NCI-H1048 (cell line): ENCODE results near the gene BLOC1S1.
A peak's percentile ranks its signal among the peaks of the same experiment; 100 is the strongest.

Source experiments
- DNase-seq: peaks from one replicate; lab custom pipeline; 2025; lab: John Stamatoyannopoulos, UW

BLOC1S1 gene

GRCh38 chr12:55728186-55728938 is 12.5 kb downstream of the BLOC1S1 start:
- DNase-seq = no peak

GRCh38 chr12:55728939-55729818 is 13.3 kb downstream of the BLOC1S1 start, which contains the start of gene CD63:
CD63 (minus strand) TSS chr12:55729009; CDS start chr12:55728341, 668 bp downstream.
- DNase-seq = peak; percentile 71

GRCh38 chr12:55729819-55730818 is 14.3 kb downstream of the BLOC1S1 start:
- no peak for DNase-seq

- no peak for DNase-seq
Observed at GRCh38 chr12:55732288-55732687, 16.4 kb downstream of the BLOC1S1 start.

- DNase-seq = no peak
Observed at GRCh38 chr12:55733021-55733555, 17.2 kb downstream of the BLOC1S1 start.

GRCh38 chr12:55733858-55734257 is 18.0 kb downstream of the BLOC1S1 start:
- DNase-seq = no peak

- no peak for DNase-seq
Observed at GRCh38 chr12:55734595-55734994, 18.7 kb downstream of the BLOC1S1 start.

GRCh38 chr12:55736076-55736475 is 20.2 kb downstream of the BLOC1S1 start:
- DNase-seq = no peak

GRCh38 chr12:55736780-55737580 is 21.1 kb downstream of the BLOC1S1 start:
- no peak for DNase-seq

- no peak for DNase-seq
Observed at GRCh38 chr12:55737581-55738122, 21.8 kb downstream of the BLOC1S1 start.

GRCh38 chr12:55738123-55739024 is 22.5 kb downstream of the BLOC1S1 start:
- peak; percentile 58 for DNase-seq

GRCh38 chr12:55739025-55739378 is 23.2 kb downstream of the BLOC1S1 start:
- DNase-seq = no peak

GRCh38 chr12:55741931-55742680 is 26.3 kb downstream of the BLOC1S1 start:
- no peak for DNase-seq

GRCh38 chr12:55742719-55743405 is 27.0 kb downstream of the BLOC1S1 start, which contains the start of gene GDF11:
GDF11 (plus strand) TSS chr12:55743122; CDS start chr12:55743317, 195 bp downstream.
- peak; percentile 36 for DNase-seq

- no peak for DNase-seq
Observed at GRCh38 chr12:55743406-55744339, 27.8 kb downstream of the BLOC1S1 start.

GRCh38 chr12:55744340-55745030 is 28.6 kb downstream of the BLOC1S1 start:
- DNase-seq = no peak
